HL-60 (cell line): ENCODE results near the gene ARHGEF16.

Source experiments
- GABPA ChIP-seq: IDR thresholded peaks from 2 replicates; pipeline ENCODE4 v1.6.1; 2012; ENCODE audit warnings: low read depth
- SPI1 ChIP-seq: IDR thresholded peaks from 2 replicates; pipeline ENCODE4 v1.6.1; 2012; ENCODE audit warnings: low read depth, mild to moderate bottlenecking, borderline replicate concordance
- TF ChIP-seq, protein P1 (sequence below): IDR thresholded peaks from one replicate; pipeline ENCODE4 v1.5.1; 2011; ENCODE audit warnings: low read length, control low read depth, inconsistent platforms; ENCODE audit not compliant: insufficient read depth
- TF ChIP-seq, protein P2 (sequence below): IDR thresholded peaks from 2 replicates; pipeline ENCODE4 v1.6.1; 2012; ENCODE audit warnings: low read depth; ENCODE audit not compliant: insufficient replicate concordance

DNA sequence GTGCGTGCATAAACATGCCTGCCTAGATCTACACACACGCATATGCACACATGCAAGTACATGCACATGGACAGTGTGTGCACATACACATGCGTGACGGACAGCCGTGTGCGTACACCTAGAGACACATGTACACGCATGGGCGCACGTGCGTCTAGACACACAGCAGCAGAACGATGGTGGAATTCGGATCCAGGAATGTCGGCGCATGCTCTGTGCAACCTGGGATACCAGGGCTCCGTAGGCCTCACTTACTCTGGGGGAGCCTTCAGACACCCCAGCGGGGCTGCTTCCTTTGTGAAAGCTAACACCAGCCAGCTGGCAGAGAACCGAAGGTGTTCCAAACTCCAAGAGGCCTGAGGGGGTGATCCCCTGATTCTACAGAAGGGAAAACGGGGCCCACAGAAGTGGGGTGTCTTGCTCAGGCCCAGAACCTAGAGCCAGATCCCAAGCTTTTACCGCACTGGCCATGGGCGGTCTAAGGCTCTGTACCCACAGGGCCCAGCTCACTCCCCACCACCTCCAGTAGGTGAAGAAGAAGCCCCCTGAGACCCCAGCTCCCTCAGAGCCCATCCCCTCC lies 27.4 kb upstream of the ARHGEF16 start:
- TF ChIP-seq, protein P1, sequence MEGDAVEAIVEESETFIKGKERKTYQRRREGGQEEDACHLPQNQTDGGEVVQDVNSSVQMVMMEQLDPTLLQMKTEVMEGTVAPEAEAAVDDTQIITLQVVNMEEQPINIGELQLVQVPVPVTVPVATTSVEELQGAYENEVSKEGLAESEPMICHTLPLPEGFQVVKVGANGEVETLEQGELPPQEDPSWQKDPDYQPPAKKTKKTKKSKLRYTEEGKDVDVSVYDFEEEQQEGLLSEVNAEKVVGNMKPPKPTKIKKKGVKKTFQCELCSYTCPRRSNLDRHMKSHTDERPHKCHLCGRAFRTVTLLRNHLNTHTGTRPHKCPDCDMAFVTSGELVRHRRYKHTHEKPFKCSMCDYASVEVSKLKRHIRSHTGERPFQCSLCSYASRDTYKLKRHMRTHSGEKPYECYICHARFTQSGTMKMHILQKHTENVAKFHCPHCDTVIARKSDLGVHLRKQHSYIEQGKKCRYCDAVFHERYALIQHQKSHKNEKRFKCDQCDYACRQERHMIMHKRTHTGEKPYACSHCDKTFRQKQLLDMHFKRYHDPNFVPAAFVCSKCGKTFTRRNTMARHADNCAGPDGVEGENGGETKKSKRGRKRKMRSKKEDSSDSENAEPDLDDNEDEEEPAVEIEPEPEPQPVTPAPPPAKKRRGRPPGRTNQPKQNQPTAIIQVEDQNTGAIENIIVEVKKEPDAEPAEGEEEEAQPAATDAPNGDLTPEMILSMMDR = no peak
- TF ChIP-seq GABPA (no peak), SPI1 (no peak)
- TF ChIP-seq, protein P2, sequence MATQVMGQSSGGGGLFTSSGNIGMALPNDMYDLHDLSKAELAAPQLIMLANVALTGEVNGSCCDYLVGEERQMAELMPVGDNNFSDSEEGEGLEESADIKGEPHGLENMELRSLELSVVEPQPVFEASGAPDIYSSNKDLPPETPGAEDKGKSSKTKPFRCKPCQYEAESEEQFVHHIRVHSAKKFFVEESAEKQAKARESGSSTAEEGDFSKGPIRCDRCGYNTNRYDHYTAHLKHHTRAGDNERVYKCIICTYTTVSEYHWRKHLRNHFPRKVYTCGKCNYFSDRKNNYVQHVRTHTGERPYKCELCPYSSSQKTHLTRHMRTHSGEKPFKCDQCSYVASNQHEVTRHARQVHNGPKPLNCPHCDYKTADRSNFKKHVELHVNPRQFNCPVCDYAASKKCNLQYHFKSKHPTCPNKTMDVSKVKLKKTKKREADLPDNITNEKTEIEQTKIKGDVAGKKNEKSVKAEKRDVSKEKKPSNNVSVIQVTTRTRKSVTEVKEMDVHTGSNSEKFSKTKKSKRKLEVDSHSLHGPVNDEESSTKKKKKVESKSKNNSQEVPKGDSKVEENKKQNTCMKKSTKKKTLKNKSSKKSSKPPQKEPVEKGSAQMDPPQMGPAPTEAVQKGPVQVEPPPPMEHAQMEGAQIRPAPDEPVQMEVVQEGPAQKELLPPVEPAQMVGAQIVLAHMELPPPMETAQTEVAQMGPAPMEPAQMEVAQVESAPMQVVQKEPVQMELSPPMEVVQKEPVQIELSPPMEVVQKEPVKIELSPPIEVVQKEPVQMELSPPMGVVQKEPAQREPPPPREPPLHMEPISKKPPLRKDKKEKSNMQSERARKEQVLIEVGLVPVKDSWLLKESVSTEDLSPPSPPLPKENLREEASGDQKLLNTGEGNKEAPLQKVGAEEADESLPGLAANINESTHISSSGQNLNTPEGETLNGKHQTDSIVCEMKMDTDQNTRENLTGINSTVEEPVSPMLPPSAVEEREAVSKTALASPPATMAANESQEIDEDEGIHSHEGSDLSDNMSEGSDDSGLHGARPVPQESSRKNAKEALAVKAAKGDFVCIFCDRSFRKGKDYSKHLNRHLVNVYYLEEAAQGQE = no peak
